Activated CD4-positive, CD25-positive, alpha-beta regulatory T cell treated with anti-CD3 and anti-CD28 coated beads, Interleukin-2, amount 50 U/mL, for 24 hours (primary cell): ENCODE results near the gene LRRC32.
A peak's percentile ranks its signal among the peaks of the same experiment; 100 is the strongest.

ENCODE experiments used
- ATAC-seq, 2 donors: fragments of 150-1000 bp; cut with Tn5 transposase; one replicate each; pipeline ENCODE4 v1.10.0; 2021; ENCODE audit warnings: mild to moderate bottlenecking in 1 of 2, moderate library complexity in 1 of 2

Gene LRRC32

DNA sequence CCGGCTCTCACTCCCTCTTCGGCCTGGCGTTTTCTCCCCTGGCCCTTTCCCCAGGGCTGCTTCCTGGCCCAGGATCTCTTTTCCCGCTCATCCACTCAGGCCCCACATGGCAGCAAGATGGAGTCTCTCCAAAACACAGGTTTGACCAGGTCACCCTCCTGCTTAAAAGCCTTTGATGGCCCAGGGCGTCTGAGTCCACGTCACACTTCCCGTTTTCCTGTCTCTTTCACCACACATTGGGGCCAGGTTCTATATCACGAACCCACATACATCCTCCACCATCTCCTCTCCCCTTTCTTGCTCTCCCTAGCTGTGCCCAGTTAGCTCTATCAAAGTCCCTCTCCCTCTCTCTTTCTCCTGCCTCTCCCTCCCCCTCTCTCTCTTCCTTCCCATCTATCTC is 7.8 kb upstream of the LRRC32 start:
- no peak for ATAC-seq

DNA sequence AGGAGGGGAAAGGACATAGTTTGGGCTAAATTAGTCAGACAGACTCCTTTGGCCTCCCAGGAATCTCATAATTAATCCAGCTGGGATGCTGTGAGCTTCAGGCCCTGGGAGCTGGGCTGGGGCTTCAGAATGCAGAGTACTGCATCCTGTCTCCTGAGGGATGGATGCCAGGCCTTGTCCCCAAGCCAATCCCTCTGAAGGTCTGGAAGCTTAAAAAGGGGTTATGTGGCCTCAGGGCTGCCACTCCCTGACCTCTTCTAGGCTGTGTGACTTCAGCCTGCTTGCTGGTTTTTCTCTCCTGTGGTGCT is 6.9 kb upstream of the LRRC32 start:
- ATAC-seq = no peak

DNA sequence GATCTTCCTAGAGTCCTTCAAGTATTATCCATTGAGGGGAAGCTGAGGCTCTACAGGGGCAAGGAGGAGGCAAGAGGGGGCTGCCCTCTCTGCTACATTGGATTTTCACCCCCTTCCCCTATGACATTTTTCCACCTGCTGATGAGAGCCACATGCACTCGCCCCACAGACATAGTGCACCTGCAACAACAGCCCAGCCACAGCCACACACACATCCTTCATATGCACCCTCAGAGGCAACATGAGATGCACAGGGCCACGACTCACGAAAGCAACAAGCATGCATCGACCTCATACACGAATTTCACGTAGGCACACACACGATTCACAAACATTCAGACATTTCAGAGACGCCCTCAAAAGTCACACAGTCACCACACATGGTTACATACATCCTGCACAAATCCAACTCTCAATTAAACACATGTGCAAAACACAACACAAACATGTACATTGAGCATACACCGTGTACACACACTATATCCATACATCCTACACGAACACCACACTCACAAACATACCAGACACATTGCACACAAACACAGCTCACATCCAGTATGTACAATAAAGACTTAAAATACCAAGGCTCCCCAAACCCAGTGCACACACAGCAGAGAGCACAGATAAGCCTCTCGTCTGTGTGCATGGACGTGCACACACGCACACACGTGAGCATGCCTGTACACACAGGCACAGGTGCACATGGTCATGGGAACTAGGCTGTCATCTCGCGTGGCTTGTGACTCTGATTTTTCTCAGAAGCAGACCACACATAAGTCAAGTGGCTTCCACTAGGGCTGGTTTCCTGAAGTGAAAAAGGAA is 6.3 kb upstream of the LRRC32 start:
- ATAC-seq = no peak

DNA sequence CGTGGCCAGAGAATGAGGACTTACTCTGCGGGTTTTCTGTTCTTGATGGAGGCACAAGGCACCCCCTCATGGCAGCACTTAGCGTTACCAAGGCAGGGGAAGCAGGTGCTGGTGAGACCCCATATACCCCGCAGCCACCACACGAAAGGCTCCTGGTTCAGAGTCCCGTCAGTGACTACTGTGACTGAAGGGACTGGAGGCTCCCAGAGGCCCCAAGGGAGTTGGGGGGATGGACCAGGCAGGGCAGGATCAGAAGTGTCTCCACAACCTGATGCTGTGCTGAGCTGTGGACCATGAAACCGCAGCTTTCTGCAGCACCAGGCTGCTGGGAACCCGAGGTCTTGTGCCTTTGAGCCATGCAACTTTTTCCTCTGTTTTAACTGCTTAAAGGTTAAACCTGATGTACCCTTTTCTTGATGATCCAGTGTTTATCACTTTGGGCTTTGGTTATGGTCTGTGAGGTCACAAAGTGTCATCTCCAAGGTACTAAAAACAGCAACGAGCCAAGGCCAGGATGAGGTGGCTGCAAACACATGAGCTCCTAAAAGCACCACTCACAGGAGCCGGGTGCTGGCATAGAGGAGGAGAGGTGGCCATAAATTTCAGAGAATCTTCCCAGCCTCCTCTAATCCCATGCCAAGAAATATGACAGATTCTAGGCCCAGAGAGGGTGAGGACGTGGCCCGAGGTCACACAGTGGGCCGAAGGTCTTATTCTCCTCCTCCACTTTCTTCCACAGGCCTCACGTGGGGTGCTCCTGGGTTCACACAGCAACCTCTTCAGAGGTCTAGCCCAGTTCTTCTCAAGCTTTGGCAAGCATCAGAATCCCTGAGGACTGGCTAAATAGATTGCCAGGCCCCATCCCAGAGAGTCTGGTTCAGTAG is 4.2 kb upstream of the LRRC32 start:
- ATAC-seq = no peak

DNA sequence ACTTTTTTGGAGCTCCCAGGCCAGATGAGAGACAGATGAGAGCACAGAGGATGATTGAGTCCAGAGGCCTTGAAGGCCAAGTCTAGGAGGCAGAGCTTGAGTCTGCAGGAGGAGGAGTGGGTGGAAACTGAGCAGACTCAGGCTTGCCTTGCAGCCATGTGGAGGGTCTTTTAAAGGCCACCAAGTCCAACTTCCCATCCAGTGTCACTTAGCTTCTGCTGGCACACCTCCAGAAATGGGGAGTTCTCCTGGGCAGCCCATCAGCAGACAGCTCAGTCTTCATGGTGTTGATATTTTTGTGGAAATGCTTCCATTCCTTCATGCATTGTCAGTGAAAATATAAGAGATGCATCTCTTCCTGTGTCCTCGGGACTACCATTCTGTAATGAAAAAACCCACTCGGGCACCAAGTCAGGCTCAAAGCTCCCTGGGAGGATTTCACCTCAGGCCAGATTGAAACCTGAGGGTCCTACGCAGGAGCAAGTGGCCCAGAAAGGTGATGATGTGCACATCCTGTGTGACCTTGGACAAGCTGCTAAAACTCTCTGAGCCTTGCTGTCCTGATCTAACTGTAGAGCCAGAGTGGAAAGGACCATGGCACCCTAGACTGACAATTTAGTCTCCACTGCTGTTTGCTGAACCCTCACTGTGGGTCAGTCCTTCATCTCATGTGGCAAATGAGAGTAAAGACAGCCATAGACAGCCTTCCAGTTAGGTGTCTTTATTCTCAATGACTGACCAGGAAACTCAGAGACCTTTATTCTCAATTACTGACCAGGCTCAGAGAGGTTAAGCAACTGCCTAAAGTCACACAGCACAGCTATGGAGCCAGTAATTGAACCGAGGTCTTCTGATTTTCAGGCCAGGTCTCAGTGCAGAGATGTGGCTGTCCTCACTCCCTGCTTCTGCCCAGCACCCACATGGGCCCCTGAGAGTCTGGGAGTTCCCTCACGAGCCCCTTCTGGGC is 2.9 kb upstream of the LRRC32 start:
- peak in 1 of 2 donors; percentile 7 for ATAC-seq

DNA sequence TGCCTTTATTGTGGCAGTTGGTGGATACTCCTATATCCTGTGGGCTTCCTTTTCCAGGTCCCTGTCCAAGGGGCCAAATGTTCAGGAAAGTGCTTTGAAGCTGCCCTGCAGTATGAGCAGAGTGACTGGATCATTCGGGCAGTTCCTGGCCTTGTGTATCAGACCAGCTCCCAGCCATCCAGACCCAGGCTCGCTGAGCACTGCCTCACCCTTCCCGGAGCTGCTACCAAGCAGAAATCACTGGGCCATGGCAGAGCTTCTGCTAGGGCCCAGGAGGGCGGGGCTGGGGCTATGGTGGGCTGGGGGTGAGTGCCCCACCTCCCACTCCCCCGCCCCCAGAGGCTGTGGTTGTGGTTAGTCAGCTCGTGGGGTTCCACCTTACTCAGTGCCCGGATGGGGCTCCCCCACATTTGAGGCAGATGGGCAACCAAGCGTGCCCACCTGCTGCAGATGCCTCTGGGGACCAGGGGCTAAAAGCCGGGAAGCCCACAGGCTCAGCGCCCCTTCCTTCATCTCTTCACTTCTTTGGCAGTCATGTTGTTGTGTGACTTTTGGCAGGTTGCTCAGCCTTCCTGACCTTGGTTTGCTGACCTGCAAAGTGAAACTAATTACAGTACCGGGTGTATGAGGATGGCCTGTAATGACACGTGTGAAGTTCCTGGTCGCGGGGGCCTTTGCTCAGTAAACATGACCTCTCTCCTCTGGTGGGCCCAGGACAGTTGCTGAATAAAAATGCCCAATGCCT is 2.1 kb upstream of the LRRC32 start:
- peak; percentile 54 to 57 for ATAC-seq

DNA sequence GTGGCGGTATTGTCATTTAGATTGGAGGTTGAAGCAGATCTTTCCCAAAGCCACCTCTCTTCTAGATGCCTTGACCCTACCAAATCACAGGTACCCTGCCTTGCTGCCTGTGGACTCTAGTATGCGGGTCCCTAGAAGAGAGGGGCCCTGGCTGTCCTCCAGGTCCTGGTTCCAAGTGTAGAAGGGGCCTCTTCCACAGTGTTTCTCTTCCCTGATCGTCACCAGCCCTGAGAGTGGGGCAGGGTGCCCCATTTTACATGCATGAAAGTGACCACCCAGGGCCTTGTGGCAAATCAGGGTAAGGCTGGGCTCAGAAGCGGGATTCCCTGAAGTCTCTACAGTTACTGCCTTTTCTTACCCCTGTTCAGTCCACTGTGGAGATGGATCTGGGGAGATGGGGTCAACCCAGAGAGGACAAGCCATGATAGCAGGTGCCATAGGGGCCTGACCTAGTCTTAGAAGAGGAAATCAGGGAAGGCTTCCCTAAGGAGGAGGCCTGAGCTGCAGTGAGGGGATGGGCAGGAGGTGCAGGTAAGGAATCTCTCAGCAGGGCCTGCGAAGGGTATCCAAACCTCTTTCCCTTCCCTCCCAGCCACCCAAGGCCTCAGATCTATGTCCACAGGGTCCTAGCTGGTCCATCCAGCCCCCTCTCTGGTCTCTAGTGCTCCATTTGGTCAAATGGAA is 1.2 kb upstream of the LRRC32 start:
- ATAC-seq = no peak

DNA sequence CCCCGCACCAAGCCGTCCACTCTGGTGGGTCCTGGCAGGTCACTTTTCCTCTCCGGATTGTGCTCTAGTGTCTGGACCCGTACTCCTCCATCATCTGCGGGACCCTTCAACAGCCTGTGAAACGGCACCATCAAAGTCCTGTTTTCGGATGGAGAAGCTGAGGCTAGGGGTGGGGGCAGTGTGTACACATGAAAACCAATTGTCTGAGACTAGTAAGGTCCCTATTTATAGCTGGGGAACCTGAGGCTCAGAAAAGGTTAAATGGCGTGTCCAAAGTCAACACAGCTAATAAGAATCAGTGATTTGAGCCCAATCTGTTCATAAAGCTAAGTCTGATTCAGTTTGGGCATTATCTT is 668 bp upstream of the LRRC32 start:
- ATAC-seq = no peak

DNA sequence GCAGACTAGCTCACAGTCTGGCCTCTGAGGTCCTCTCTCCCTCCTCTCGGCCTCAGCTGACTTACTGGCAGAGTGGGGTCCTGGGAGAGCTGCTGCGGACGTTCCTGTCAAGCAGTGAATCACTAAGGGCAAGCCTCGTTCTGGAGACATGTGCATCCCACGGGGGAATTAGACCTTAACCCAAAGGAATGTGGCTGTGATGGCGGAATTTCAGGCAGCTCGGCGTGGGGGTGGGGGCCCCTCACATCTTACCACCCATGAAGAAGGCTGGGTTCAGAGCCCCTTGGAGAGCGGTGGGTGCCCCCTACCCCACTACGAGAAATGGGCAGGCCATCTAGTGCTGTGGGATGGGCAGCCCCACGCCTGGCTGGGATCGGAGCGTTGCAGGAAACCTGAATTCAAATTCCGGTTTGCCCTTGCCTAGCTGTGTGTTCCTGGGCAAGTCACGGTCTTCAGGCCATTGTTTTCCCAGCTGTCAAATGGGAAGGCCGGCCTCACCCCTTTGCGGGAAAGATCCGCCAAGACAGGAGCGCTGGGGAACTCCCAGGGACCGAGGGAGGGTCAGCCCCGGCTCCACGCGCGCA is 554 bp downstream of the LRRC32 start:
- no peak for ATAC-seq

DNA sequence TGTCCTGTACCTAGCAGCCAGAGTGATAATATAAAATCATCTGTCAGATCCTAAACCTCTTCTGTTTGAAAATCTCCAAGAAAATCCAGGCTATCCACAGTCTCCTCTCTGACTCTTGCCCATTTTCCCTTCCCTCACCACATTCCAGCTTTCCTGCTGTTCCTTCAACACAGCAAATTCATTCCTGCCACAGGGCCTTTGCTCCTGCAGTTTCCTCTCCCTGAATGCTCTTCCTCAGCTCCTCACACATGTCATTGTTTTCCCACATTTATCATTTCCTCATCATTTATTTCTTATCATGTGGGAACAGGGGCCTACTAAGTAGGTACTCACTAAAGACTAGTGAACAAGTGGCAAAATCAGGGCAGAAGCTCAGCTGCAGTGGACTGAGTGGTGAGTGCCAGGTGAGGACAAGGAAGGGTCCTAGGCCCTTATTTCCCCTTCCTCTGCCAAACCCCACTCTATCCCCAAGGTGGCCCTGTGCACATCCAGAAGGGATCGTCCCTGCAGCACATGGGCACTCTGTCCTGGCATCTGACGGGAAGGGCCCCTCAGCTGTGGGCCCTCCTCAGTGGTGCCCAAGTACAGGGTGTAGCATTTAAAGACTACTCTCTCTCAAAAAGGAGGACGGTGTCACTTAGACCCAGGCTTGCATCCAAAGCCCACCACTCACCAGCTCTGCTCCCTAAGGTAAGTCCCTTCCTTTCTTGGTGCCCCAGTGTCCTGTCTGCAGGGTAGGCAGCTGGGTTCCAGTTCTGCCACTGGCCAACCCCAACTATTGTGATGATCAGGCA is 2.0 kb downstream of the LRRC32 start:
- ATAC-seq = no peak

DNA sequence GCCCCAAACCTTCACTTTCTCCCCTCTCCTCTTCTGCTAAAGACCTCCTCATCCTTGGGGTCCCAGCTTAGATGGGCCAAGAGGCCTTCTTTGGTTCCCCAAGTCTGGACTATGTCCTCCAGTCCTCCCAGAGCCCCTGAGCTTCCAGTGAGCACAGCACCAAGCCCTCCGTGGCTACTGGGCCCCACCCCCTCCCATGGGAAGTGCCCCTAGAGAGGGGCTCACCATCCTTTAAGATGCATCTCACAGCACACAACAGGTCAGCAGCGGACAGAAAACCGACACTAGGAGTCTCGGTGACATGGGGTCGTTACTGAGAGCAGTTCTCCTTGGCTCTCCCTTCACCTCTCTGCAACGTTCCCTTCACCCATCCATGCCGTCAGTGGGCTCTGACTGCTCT is 2.7 kb downstream of the LRRC32 start:
- no peak for ATAC-seq

DNA sequence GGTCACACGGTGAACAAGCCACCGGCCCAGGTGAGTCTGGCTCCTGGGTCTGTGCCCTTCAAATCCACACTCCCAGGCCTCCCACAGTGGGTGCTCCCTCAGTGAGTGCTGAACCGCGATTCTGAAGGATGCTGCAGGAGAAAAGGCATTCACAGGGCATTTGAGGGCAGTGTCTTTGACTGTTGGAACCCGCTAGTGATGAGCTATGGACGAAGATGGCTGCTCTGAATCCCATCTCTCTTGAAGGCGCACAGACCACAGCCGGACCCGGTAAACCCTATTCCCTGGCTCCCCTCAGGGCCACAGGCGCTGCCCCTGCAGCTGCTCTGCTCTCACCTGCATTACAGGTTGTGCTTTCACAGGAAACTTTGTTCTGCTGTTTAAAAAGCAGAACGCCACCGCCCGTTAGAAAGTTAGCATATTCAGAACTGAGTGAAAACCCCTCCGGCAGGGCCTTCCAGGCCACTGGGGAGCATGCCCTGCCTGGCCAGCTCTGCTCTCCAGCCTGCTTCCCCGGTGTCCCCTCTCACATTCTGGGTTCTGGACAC is 3.2 kb downstream of the LRRC32 start:
- ATAC-seq = no peak

DNA sequence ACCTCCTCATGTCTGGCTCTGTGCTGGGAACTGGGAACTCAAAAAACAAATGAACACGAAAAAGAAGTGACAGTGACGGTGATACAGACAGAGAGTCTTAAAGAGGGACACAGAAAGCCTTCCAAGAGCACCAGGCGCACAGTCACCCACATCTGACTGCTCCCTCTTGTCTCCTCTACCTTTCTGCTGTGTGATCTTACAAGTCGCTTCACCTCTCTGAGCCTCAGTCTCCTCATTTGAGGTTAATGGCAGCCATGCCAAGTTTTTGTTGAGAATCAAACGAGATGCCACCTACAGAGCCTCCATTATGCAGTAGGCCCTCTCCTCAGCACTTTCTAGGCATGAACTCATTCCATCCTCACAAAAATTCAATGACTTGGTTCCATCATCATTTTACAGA is 3.7 kb downstream of the LRRC32 start:
- no peak for ATAC-seq

DNA sequence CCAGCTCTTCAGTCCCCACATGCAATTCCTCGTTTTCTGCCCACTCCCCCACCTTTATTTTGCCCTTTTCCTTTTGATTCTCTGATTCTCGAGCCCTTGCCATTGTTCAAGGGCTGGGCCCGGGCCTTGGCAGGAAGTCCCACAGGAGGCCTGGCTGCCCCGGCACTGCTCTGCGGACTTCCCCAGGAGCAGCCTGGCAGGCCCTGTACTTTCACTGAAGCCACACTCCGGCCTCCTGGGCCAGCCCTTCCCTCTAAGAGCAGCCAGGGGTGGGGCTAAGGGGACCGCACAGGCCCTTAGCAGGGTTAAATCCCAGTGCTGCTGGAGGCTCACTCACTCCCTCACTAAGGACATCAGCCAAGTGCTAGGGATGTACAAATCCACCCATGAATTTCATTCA is 4.1 kb downstream of the LRRC32 start:
- ATAC-seq = peak; percentile 21 to 35

DNA sequence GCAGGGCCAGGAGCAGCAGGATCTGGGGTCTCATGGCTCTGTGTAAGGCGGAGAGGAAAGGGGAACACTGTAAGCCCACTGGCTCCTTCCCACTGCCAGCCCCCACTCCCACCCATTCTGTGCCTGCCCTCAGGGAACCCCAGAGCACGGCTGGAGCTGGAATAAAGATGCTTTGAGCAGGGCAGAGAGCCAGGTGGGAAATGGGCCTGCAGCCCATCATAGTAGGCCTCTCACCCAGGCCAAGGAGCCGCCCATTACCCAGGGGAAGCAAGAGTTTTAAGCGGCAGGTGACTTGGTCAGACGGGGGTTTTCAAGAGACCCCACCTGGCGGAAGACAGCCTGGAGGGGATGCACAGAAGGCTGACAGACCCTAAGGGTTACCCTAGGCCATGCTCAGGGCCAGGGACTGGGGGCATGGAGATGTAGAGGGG is 4.6 kb downstream of the LRRC32 start:
- ATAC-seq = no peak

DNA sequence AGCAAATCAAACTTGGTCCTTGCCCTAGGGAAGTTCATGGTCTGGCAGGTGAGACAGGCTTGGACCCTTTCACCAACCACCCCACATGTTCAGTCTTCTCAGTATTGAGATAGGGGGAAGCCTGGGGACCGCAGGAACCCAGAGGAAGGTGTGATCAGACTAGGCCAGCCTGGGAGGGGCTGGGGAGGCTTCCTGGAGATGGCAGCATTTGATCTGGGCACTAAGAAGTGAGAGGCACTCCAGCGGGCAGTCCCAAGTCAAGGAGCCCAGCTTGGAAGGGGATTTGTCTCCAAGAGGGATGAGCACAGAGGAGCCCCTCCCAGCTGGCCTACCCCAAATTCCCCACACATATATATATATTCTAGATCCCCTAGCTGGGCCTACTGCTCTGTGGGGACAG is 5.4 kb downstream of the LRRC32 start:
- ATAC-seq = peak; percentile 17 to 27

DNA sequence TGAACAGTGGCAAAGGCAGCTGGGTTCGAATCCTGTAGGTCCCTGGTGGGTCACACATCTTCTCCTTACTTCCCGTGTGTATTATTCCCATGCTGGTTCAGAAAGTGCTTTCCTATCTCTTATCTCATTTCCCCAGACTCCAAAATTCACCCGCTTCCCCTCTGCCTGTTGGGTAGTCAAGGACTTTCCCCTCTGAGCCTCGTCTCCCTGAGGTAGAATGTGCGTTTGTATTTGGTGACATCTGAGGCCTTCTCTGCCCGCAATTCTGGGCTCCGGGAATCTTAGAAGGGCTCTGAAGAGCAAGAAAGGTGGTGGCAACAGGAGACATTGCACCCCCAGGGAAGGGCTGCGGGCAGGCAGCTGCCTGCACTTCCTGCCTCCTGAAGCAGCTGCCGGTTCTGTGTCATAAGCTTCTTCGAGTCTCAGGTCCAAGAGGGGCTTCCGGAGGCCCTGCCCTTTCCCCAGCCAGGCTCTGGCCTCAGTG is 5.9 kb downstream of the LRRC32 start:
- ATAC-seq = peak; percentile 40 to 58

DNA sequence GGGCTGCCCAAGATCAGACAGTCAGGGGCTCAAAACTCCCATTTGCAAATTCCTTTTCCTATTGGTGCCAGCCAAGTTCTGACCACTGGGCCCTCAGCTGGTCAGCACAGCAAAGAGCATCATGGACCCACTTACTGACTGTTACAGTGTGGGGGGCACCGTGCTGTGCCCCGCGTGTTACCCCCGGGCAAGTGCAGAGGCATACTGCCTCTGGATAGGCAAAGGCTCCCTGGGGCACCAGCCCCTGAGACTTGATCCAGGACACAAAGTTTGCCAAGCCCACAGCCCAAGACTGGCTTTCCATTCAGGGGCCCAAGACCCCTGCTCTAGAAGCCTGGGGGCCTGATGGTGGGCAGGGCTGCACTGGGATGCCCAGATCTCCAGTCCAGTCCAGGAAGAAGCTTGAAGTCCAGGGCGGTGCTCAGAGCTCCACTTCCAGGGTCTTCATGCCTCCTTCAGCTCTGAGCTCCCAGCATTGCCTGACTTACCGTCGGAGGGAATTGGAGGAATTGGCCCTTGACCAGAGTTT is 6.6 kb downstream of the LRRC32 start:
- ATAC-seq = no peak

DNA sequence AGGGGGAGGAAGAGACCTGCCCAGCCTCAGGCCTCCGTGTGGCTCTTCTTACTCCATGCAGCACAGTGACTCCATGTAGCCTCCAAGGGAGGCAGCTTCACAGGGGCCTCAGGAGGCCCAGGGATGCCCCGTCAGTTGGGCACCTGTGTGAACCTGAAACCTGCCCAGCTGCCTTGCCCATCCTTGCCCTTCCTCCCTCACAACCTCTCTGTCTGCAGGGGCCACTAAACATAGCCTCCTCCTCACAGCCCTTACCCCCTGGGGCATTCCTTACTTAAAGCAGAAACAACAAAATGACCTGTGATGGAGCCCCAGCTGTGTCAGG is 7.1 kb downstream of the LRRC32 start:
- no peak for ATAC-seq
